Measurements from ENCODE around the gene EFNA3. TPM values are rescaled to one million over a fixed set of nuclear protein-coding genes. Genes with fewer than 3 reads are reported as not detected.
A peak's percentile ranks its signal among the peaks of the same experiment; 100 is the strongest.

The EFNA3 gene
- total RNA-seq, 4 donors from 2014 or later: 0.84 to 1.8 (median 1.6) TPM; not detected in 1

GRCh38 chr1:155131856-155132255, 53.2 kb downstream of the EFNA3 start:
- DNase-seq (ENCODE audit: low spot score): no peak
- TF ChIP-seq, protein P1, sequence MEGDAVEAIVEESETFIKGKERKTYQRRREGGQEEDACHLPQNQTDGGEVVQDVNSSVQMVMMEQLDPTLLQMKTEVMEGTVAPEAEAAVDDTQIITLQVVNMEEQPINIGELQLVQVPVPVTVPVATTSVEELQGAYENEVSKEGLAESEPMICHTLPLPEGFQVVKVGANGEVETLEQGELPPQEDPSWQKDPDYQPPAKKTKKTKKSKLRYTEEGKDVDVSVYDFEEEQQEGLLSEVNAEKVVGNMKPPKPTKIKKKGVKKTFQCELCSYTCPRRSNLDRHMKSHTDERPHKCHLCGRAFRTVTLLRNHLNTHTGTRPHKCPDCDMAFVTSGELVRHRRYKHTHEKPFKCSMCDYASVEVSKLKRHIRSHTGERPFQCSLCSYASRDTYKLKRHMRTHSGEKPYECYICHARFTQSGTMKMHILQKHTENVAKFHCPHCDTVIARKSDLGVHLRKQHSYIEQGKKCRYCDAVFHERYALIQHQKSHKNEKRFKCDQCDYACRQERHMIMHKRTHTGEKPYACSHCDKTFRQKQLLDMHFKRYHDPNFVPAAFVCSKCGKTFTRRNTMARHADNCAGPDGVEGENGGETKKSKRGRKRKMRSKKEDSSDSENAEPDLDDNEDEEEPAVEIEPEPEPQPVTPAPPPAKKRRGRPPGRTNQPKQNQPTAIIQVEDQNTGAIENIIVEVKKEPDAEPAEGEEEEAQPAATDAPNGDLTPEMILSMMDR (IDR thresholded peaks at IDR 0.05): no peak

GRCh38 chr1:155133799-155134281, 55.2 kb downstream of the EFNA3 start:
- TF ChIP-seq, protein P1 (IDR thresholded peaks at IDR 0.05): no peak
- no peak for ATAC-seq (ENCODE audit: low FRiP score)
- no peak for DNase-seq (ENCODE audit: low spot score)

More at GRCh38 chr1:155131856-155132255, 53.2 kb downstream of the EFNA3 start:
- no peak for ATAC-seq (ENCODE audit: low FRiP score)

DNA sequence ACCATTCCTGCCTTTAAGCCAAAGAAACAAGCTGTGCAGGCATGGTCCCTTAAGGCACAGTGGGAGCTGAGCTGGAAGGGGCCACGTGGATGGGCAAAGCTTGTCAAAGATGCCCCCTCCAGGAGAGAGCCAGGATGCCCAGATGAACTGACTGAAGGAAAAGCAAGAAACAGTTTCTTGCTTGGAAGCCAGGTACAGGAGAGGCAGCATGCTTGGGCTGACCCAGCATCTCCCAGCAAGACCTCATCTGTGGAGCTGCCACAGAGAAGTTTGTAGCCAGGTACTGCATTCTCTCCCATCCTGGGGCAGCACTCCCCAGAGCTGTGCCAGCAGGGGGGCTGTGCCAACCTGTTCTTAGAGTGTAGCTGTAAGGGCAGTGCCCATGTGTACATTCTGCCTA, 55.7 kb downstream of the EFNA3 start:
- TF ChIP-seq, protein P1 (IDR thresholded peaks at IDR 0.05): no peak
- DNase-seq (ENCODE audit: low spot score): no peak
- ATAC-seq (ENCODE audit: low FRiP score): no peak

GRCh38 chr1:155134880-155135414, 56.3 kb downstream of the EFNA3 start:
- ATAC-seq (ENCODE audit: low FRiP score) (peak; percentile 91), DNase-seq (ENCODE audit: low spot score) (peak; percentile 91)
- TF ChIP-seq, protein P1 (IDR thresholded peaks at IDR 0.05): no peak

DNA sequence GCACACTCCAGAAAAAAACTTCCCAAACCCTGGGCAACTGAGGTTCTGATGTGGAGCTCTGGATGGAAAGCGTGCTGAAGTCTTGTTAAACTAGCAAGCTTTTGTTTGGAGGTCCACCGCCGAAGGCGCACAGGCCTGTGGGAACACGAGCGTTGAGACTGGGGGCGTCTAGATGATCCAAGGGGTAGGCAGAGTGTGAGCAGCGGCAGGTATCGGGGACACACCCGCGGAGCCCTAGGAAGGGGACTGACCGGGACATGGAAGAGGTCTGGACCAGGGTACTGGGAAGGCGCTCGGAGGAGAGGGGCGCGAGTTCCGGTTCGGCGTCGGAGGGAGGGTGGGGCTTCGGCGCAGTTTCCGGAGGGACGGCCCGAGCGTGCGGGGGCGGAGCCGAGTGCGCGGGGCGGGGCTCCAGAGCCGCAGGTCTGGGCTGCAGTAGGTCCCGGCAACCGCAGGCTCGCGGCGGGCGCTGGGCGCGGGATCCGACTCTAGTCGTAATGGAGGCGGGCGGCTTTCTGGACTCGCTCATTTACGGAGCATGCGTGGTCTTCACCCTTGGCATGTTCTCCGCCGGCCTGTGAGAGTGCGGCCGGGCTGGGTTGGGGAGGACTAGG, 56.9 kb downstream of the EFNA3 start, which contains the start of gene SLC50A1:
TSS of gene SLC50A1 (plus strand) at position 438 of the 614 bp plus-strand sequence. CDS start at position 498, 60 bp downstream.
- TF ChIP-seq, protein P1 (IDR thresholded peaks at IDR 0.05): no peak
- DNase-seq (ENCODE audit: low spot score): peak; percentile 83
- peak; percentile 86 for ATAC-seq (ENCODE audit: low FRiP score)

- DNase-seq (ENCODE audit: low spot score) (no peak), ATAC-seq (ENCODE audit: low FRiP score) (no peak)
- TF ChIP-seq, protein P1 (IDR thresholded peaks at IDR 0.05): no peak
Measured at GRCh38 chr1:155136748-155137147, 58.1 kb downstream of the EFNA3 start.

Small RNA genes within 50 kb of the gene (small RNA-seq; reads per million reads assigned to genes)
- not detected for gene RF00019

Other genes starting within 250 kb of the EFNA3 start
- gene KCNN3, start 208.6 kb upstream of the EFNA3 start, total RNA-seq: 1 to 10 TPM in 2 of 4 donors, under 1 TPM in 2; 0.24 to 2.4 (median 0.95) TPM
- gene PMVK, start 142.1 kb upstream of the EFNA3 start, total RNA-seq: 10 to 100 TPM in 2 of 4 donors, 1 to 10 TPM in 2; 7.4 to 16.2 (median 12.1) TPM
- 10 to 100 TPM; 65.0 to 93.7 (median 82.0) TPM for gene PBXIP1, start 122.7 kb upstream of the EFNA3 start, total RNA-seq
- gene PYGO2, start 117.1 kb upstream of the EFNA3 start, total RNA-seq: 10 to 100 TPM; 10.2 to 21.2 (median 15.9) TPM
- 100 to 1,000 TPM; 152 to 265 (median 171) TPM for gene SHC1, start 108.1 kb upstream of the EFNA3 start, total RNA-seq
- 10 to 100 TPM; 34.0 to 72.8 (median 43.2) TPM for gene CKS1B, start 104.2 kb upstream of the EFNA3 start, total RNA-seq
- gene FLAD1, start 95.5 kb upstream of the EFNA3 start, total RNA-seq: 10 to 100 TPM; 26.8 to 43.8 (median 30.9) TPM
- gene LENEP, start 85.3 kb upstream of the EFNA3 start, total RNA-seq: not detected
- gene ZBTB7B, start 76.0 kb upstream of the EFNA3 start, total RNA-seq: 10 to 100 TPM; 38.6 to 66.4 (median 49.2) TPM
- gene DCST2, start 45.1 kb upstream of the EFNA3 start, total RNA-seq: under 1 TPM in 3 of 4 donors, not detected in 1; 0.36 to 0.79 (median 0.38) TPM
- gene DCST1, start 45.0 kb upstream of the EFNA3 start, total RNA-seq: not detected
- 100 to 1,000 TPM; 116 to 262 (median 157) TPM for gene ADAM15, start 27.5 kb upstream of the EFNA3 start, total RNA-seq
- 1 to 10 TPM; 1.7 to 5.0 (median 4.4) TPM for gene EFNA4, start 15.1 kb upstream of the EFNA3 start, total RNA-seq
- 10 to 100 TPM; 29.2 to 61.7 (median 56.7) TPM for gene EFNA1, start 49.0 kb downstream of the EFNA3 start, total RNA-seq
- 10 to 100 TPM; 26.8 to 40.6 (median 27.5) TPM for gene SLC50A1, start 57.0 kb downstream of the EFNA3 start, total RNA-seq
- gene DPM3, start 61.7 kb downstream of the EFNA3 start, total RNA-seq: 10 to 100 TPM; 32.5 to 70.8 (median 58.5) TPM
- 100 to 1,000 TPM in 2 of 4 donors, 10 to 100 TPM in 2; 77.9 to 171 (median 99.7) TPM for gene KRTCAP2, start 94.5 kb downstream of the EFNA3 start, total RNA-seq
- gene TRIM46, start 95.0 kb downstream of the EFNA3 start, total RNA-seq: 1 to 10 TPM in 3 of 4 donors, under 1 TPM in 1; 0.36 to 1.4 (median 1.1) TPM
- 10 to 100 TPM; 11.3 to 32.2 (median 25.0) TPM for gene THBS3, start 129.1 kb downstream of the EFNA3 start, total RNA-seq
- gene MTX1, start 129.9 kb downstream of the EFNA3 start, total RNA-seq: 10 to 100 TPM; 38.3 to 52.0 (median 40.8) TPM
- 10 to 100 TPM in 3 of 4 donors, 1 to 10 TPM in 1; 8.7 to 13.4 (median 11.9) TPM for gene ENTREP3, start 176.6 kb downstream of the EFNA3 start, total RNA-seq
- gene SCAMP3, start 183.5 kb downstream of the EFNA3 start, total RNA-seq: 10 to 100 TPM; 48.2 to 72.9 (median 63.1) TPM
- 10 to 100 TPM; 16.9 to 41.3 (median 32.7) TPM for gene CLK2, start 194.7 kb downstream of the EFNA3 start, total RNA-seq
- gene HCN3, start 198.6 kb downstream of the EFNA3 start, total RNA-seq: 1 to 10 TPM in 2 of 4 donors, under 1 TPM in 2; 0.36 to 2.3 (median 1.2) TPM
- not detected for gene PKLR, start 222.6 kb downstream of the EFNA3 start, total RNA-seq
- gene FDPS, start 230.0 kb downstream of the EFNA3 start, total RNA-seq: 100 to 1,000 TPM in 1 of 4 donors, 10 to 100 TPM in 3; 73.9 to 151 (median 87.7) TPM
- 10 to 100 TPM; 11.5 to 21.1 (median 12.5) TPM for gene RUSC1, start 242.1 kb downstream of the EFNA3 start, total RNA-seq